Fibroblast of skin of right biceps (primary cell): ENCODE data around the gene IRX4.

Experiments
- DNase-seq: peaks from one replicate; pipeline ENCODE4 v3.0.0-alpha.2; 2013

The IRX4 gene

DNA sequence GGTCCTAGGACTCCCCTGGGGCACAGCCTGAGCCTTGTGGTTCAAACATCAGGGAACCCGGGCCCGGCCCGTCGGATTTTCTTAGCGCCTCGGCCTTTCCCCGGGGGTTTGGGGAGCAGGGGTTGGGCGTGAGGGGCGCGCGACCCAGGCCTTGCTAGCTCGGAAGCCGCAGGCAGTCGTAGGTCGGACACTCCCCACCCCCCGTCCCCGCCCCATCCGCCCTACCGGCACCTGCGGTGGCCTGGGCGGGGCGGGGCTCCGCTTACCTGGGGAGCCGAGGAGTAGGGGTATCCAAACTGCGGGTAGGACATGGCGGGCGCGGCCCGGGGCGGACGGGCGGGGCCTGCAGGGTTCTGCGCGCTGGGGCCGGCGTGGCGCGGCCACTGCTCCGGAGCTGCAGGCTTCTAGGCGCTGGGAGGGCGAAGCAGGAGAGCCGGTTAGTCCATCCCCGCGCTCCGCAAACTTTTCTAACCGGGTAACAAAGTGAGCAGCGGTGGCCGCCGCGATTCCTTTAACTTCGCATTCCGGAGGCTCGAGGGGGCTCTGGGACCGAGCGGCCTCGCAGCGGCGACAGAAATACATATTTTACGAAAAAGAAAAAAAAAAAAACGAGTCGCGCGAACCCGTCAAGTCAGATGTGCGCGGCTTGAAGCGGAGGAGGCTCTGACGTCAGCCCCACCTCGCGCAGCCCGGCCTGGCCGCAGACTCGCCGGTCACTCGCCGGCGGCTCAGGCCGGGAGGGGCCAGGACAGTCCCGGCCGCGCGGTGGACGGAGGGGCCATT is at the start of gene IRX4:
TSS of gene IRX4 (minus strand) at position 589 of the 783 bp plus-strand sequence. CDS start at position 311, 278 bp downstream.
- no peak for DNase-seq

DNA sequence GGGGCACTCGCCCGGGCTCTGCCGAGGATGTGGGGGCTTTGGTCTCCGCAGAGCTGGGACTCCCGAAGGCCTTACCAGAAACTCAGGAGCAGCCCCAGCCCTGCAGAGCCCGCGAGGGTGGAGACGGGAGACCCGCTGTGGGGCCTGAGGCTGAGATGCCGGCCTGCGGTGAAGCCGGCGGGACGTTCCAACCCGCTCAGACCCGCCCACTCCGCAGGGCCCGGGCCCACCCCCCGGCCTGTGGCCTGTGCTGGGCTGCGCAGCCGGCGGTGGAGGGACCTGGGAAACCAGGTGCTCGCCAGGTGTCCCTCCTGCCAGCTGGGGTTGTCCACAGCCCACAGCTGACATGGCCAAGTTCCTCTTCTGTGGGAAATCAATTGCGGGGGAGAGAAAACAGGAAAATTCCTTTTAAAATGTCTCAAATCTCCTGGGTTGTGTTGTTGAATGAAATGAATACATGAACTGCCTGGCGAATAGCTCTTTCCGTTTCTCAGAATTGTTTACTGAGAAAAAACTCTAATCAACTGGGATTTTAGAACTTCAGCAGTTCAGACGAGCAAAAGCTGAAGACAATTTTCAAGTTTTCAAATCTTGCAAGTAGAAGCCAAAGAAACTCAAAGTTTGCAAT is 49.0 kb upstream of the IRX4 start:
- no peak for DNase-seq

DNA sequence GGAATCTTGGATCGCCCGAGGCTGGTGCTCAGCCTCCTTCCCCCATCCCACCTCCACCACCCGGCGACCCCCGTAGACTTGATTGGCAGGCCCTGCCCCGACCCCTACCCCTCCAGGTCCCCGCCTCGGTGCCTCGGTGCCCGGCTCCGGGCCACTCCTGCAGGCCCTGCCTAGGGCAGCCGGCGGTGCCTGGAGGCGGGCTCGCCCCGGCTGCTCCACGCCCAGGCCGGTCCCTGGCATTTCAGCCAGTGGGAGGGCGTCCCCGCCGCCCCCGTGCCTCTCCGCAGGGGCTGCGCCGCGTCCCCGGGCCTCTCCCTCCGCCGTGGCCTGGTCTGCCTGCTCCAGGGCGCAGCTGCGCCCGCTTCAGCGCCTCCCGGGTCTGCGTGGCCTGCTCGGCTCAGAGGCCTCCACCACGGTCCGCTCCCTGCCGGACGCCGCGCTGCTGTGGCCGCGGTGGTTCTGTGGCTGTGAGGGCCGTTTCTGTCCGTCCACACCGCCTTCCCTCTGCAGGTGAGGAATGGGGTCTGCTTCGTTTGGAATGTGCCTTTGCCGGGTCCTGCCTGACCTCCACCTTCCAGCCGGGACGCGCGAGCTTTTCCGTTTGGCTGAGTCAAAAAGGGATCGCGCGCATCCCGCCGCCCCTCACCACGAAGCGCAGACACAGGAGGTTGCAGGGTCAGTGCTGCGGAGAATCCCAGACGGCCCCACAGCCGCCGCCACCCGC is 48.3 kb upstream of the IRX4 start:
- no peak for DNase-seq

DNA sequence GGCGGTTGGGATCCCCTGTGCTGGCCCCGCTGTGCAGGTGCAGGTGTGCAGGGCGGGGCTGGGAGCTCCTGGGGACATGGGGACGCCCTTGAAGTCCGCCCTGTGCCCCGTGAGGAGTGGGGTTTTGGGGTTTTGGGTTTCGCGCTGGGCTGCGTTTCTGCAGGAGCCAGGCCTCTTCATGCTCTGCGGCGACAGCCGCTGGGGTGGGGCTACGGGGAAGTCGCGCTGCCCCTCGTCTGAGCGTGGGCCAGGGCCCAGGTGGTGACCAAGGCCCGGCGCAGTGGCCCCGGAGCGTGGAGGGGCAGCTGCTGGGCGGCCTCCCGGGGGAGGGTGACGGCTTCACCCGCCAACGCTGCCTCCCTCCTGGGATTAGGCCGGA is 47.8 kb upstream of the IRX4 start:
- no peak for DNase-seq

DNA sequence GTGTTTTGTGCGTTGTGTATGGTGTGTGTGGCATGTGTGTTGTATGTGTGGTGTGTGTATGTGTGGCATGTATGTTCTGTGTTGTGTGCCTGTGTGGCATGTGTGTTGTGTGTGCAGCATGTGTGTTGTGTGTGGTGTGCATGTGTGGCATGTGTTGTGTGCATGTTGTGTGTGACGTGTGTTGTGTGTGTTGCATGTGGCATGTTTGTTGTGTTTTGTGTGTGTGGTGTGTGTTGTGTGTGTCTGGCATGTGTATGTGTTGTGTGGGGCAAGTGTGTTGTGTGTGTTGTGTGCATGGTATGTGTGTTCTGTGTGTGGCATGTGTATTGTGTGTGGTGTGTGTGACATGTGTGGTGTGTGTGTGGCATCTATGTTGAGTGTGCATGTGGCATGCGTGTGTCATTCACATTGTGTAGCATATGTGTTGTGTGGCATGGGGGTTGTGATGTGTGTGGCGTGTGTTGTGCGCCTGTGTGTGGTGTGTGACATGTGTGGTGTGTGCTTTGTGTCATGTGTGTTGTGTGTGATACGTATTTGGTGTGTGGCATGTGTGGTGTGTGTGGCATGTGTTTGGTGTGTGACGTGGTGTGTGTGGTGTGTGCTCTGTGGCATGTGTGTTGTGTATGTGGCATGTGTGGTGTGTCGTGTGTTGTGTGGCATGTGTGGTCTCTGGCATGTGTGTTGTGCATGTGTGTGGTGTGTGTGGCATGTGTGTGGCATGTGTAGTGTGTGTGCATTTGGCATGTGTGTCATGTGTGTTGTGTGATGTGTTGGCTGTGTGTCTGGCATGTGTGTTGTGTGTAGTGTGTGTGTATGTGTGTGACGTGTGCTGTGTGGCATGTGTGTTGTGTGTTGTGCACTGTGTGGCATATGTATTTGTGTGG is 46.6 kb upstream of the IRX4 start:
- no peak for DNase-seq

DNA sequence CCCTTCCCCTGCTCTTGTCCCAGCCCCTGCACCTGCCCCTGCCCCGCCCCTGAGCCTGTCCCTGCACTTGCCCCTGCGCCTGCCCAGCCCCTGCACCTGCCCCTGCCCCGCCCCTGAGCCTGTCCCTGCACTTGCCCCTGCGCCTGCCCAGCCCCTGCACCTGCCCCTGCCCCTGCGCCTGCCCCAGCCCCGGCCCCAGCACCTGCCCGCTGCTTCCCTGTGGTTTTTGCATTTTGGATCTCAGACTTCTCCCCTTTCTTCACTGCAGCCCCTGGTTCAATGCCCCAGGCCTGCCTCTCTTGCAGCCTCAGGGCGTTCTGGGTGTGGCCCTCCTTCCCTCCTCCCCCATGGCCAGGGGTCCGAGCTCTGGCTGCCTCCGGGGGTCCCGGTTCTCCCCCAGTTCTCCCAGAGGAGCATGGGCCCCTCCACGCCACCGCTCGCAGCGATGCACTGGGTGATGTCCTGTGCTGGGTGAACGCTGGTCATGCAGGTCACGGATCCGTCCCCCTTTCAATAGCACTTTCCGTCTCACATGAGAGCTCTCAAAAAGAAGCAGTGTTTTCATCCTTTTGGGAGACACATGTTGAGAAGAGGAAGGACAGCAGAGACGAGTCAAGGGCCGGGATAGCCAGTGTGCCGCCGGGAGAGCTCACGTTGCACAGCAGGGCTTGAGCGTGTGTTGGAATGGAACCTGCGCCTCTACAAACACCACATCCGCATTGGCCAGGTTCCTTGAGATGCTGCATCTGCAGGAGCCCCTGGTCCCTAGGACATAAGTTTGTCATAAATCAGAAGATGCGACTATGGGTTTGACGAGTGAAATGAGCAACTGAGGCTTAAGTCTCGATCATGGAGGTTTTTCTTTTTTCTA is 44.0 kb upstream of the IRX4 start:
- DNase-seq = no peak

DNA sequence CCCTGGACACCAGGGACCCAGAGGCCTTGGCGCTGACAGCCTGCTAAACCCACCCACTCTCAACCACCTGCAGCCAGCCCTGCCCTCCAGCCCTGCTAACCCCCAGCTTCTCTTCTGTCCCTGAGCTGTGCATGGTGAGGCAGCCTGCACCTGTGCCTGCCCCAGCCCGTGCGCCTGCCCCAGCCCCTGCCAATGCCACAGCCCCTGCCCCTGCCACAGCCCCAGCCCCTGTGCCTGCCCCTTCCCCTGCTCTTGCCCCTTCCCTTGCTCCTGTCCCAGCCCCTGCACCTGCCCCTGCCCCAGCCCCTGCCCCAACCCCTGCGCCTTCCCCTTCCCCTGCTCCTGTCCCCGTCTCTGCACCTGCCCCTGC is 43.3 kb upstream of the IRX4 start:
- no peak for DNase-seq

DNA sequence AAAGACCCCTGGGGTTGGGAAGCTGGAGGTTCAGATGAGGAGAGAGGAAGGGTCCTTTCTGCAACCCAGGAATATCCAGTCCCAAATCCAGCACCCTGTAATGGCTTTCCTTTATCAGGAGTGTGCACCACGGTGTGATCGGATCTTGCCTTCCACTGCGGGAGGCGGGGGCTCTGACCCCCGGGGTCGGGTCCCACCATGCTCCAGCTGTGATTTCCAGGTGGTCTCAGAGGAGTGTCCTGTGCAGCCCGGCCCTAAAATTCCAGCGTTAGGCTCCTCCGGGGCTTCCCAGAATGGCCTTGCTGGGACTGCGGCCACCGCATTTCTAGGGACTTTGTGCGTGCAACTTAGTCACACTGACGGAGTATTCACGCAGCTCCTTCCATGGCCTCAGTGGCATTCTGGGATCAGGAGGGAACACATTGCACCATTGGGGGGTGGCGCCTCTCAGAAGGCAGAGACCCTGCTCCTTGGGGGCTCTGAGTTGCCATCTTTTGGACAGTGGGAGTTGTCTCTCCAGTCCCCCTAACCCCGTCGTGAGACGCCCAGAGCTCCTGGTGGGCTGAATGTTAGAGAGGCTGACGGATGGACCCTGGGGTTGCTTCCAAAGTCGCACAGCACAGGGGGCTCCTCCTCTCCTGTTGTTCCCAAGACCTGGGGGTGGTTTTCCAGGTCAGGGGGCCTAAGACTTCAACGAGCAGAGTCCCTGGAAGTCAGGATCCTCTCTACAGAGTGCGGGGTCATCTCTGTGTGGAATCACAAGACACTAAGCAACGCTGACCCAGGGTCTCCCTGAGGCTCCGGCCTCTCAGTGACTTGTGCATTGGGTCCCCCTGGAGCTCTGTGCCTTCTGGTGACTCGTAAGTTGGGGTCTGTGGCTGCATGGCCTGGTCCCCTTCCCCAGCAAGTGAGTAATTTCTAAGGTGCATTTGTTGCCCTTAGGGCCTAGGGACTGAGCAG is 42.7 kb upstream of the IRX4 start:
- DNase-seq = no peak

DNA sequence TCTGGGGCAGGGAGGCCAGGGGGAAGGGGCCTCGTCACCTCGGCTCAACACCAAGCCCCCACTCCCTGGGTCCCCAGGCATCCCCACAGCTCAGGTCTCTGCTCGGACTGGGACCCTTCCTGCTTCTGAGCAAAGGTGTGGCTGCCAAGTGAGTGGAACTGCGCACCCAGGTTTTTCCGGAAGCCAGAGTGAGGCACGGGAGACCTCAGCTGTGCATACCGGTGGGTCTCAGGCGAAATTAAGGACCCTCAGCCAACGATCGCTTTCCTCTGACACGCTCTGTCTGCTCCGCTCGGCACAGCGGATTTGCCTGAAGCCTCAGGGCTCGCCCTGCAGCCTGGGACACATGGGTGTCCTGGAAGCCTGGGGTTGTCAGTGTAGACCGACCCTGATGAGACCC is 41.0 kb upstream of the IRX4 start:
- DNase-seq = no peak

DNA sequence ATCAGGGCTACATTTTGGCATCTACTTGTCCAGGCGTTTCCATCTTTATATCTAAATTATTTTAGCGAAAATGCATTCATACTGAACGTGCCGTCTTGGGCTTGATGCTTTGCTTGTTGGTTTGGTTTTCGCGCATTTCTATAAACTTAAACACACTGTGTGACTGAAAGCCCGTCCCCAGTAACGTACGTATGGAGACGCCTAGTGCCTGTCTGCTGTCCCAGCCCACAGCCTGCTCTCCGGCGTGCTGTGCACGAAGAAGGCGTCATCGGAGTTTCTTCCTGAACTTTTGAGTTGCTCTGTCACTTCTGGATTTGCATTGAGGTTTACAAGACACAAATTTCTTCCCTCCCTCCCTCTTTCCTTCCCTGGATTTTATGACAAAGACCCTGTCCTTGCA is 40.6 kb upstream of the IRX4 start:
- no peak for DNase-seq

DNA sequence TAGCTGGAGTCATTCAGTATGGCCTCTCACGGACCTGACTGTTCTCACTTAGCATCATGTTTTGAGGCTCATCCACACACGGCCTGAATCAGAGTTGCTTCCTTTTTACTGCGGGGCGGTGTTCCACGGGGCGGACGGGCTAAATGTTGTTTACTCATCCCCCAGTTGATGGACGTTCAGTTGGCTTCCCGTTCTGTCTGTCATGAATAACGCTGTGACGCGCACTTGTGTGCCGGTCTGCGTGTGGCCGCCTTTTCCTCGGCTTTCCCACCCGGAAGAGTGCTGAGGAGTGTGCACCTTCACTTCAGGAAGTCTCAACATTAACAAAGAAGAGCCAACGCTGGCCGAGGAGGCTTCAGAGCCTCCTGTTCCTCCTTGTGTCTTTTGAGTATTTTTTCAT is 39.0 kb upstream of the IRX4 start:
- no peak for DNase-seq

DNA sequence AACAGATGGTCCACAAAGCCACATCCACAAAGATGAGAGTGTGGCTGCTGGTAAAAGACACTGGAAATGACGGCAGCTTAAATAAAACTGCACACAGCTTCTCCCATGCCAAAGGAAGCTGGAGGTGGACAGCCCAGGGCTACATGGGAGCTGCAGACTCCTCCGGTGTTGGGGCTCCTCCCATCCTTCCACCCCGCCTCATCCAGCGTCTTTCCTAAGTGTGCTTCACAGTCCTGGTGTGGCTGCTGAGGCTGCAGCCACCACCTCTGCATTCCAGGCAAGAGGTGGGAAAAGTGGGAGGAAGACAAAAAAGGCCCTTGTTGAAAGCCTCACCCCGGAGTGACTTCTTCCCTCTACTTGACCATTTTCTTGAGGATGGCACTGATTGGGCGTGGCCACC is 37.0 kb upstream of the IRX4 start:
- no peak for DNase-seq

DNA sequence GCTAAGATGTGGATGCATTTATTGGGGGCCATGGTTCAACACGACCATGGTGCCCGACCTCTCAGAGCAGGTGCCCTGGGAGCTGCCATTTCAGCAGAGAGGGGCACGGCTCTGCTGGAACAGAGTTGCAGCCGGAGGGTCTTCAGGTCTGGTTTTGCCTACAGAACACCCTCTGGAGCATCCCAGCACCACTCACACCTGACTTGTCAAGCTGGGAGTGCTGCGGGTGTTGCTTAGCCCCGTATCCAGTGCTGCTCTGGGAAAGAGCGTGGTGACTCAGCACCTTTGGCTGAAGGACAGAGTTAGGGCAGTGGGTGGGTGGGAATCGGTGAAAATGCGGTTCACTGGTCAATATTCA is 36.5 kb upstream of the IRX4 start:
- no peak for DNase-seq

DNA sequence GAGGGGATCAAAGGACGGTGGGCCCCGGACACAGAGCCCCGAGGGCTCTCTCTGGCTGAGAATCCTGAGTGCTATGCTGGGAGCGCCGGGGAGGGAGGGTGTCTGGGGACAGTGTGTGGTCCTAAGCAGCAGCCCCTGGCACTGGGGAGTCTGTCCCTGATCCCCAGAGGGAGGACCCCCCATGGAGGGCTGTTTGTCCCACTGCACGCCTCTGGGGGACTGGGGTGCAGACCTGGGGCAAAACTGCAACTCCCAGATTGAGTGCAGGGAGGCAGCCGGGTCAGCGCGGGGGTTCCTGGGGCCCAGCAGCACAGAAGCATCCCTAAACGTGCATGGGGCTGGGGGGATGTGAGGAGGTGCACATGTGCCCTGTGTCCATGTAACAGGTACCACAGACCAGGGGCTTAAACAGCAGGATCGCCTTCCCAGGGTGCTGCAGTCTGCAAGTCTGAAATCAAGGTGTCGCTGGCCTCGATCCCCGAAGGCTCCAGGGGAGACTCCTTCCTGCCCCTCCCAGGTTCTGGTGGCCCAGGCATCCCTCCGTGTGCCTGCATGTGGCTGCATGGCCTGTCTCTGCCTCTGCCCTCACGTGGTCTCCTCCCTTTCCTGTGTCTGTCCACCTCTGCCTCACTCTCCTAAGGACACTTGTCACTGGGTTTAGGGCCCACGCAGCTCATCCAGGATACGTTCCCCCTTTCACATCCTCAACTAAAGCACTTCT is 35.9 kb upstream of the IRX4 start:
- DNase-seq = no peak

DNA sequence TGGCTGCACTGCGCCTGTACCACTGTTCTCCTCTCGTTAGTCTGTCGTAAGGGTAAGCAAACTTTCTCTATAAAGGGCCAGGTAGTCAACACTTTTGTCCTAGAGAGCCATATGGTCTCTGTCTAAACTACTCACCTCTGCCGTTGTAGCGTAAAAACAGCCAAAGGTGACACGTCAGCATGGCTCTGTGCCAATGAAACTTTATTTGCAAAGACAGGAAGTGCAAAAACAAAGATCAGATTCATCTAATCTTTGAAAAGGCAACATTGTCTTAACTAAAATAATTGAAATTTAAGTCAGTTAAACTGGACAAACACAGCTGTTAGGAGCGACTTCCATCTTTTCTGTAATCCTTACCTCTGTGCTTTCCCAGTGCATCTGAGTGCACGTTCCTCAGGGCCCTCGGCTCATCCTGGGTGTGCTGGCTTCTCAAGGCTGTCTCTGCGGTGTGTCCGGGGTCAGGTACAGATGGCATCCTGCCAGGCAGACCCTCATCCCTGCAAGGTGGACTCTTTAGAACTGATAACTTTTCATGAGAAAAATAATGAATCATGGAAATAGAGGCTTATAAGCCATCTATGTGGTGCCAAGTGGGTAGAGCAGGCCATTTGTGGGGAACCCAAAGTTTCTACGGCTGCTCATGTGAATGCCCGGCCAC is 35.2 kb upstream of the IRX4 start:
- DNase-seq = no peak

DNA sequence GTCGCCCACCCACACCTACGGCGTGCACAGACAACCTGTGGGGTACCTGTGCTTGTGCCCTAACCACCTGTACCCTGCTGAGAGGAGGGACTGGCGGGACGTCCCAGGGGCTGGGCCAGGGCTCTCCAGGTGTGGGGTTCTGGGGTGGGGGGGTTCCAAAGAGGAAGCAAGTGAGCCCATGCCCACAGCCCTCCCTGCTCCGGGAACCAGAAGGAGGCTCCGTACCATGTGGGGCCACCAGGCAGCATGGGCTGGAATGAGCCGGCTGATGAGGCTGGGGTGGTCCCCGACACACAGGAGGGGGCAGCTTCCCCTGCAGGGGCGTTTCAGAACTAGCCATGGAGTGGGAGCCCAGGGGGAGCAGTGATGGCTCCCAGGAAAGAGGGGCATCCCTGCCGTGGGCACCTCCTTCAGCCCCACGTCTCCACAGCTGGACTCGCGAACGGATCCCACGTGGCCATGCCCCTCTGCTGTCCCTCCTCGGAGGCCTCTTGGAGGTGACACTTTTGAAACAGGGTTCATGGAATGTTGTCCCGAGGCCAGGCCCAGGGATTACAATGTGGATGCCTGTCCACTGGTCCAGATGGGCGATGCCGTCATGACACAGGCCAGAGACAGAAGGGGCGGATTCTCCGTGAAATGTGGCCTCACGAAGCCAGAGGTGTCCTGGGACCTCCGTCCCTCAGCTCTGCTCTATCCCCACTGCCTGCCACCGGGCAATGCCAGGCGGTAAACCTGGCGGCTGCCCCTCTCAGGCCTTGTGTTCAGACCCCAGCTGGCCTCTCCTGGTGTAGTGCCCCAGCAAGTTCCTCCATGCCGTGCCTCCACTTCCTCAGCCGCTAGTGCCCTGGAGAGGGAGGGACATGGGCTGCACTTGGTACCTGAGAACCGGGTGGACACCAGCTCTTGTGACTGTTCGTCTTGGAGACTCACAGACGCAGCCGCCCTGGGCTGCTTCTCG is 33.6 kb upstream of the IRX4 start:
- DNase-seq = no peak

DNA sequence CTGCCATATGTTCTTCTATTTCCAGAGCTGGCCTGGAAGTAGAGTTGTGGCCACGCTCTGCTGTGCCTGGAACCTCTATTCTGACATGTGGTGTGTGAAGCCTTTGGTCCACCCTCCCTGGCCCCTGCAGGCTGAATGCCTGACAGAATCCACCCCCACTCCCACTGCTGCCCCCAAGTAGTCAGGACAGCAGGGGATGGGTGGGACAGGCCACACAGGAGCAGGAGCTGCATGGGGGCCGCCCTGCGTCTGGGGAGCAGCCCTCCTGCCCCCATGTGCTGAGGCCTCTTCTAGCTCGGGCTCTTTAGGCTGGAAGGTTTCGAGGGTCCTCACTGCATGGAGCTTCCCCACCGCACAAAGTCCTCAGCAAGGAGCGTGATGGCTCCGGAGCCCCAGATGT is 32.6 kb upstream of the IRX4 start:
- DNase-seq = no peak

DNA sequence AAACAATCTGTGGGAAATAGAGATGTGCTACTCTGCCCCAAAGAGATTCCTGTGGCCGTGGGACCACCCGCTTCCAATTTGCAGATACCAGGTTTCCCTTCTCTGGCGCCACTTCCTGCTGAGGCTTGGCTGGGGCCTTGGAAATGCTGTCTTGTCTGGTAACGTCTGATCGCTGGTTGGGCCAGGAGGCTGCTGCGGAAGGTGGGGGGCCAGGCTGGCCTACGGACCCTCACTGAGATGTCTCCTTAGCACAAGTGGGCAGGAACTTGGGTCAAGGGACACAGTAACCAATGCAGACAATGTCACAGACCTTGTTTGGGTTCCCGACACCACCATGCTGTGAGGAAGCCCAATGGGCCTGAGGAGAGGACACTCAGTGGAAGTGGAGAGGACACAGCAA is 31.7 kb upstream of the IRX4 start:
- no peak for DNase-seq

DNA sequence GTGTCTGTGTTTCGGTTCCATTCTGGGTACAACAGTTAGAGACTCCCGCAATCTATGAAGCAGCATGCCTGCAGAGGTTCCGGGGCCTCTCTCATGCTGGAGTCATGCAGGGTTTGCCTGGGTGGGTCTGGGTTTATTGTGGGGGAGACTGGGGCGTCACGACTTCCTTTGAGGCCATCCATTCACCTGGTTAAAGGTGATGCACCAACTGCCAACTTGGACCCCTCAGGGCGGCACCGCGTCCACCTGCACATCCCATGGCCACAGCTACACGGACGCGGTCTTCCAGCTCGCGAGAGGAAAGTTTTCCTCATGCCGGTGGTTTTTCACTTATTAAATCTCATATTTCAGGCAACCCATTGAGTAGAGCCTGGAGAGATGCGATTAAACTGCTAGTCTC is 30.9 kb upstream of the IRX4 start:
- no peak for DNase-seq
